ENCODE data around the gene PALB2.

PALB2 gene

DNA sequence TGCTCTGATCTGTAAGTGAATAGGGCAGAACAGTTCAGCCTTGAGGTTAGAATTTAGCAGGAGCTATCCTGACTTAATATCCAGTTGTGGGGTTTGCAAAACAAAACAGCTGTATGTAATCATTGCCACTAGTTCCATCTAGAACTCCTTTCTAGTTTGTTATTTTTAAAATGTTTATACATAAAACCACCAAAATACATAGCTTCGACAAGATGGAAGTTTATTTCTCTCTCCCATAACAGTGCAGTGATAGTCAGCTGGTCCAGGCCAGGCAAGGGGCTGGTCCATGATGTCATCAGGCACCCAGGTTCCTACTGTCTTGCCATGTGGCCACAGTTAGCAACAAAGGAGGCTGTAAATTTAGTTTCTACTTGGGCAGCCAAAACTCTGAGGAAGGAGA, 27.1 kb upstream of the PALB2 start:
- Histone ChIP-seq H3K27ac (no peak overlapping the region), H3K4me3 (no peak overlapping the region)
- TF ChIP-seq, protein P1, sequence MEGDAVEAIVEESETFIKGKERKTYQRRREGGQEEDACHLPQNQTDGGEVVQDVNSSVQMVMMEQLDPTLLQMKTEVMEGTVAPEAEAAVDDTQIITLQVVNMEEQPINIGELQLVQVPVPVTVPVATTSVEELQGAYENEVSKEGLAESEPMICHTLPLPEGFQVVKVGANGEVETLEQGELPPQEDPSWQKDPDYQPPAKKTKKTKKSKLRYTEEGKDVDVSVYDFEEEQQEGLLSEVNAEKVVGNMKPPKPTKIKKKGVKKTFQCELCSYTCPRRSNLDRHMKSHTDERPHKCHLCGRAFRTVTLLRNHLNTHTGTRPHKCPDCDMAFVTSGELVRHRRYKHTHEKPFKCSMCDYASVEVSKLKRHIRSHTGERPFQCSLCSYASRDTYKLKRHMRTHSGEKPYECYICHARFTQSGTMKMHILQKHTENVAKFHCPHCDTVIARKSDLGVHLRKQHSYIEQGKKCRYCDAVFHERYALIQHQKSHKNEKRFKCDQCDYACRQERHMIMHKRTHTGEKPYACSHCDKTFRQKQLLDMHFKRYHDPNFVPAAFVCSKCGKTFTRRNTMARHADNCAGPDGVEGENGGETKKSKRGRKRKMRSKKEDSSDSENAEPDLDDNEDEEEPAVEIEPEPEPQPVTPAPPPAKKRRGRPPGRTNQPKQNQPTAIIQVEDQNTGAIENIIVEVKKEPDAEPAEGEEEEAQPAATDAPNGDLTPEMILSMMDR (IDR thresholded peaks at IDR 0.05): no peak
- no peak for DNase-seq (ENCODE audit: low spot score)

DNA sequence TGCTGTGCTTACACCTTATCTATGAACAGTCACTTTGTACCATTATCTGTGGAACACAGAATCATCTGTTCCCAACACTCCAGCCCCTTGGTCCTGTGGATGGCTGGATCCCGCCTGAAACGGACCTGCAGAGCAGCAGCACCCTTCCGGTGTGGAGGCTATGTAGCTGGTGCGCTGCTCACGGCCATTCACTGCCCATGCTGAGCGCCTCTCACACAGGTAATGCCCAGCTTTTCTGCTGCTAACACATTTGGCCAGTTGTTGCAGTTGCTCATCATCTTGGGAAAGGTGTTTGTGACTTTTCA, 26.2 kb upstream of the PALB2 start:
- DNase-seq (ENCODE audit: low spot score): no peak
- no peak overlapping the region for H3K27ac ChIP-seq
- H3K4me3 ChIP-seq: no peak overlapping the region
- TF ChIP-seq, protein P1 (IDR thresholded peaks at IDR 0.05): no peak

GRCh38 chr16:23666571-23667354, 25.7 kb upstream of the PALB2 start:
- TF ChIP-seq, protein P1 (IDR thresholded peaks at IDR 0.05): no peak
- H3K4me3 ChIP-seq: no peak overlapping the region
- no peak for DNase-seq (ENCODE audit: low spot score)
- H3K27ac ChIP-seq: no peak overlapping the region

- TF ChIP-seq, protein P1 (IDR thresholded peaks at IDR 0.05): no peak
- no peak overlapping the region for H3K4me3 ChIP-seq
- no peak overlapping the region for H3K27ac ChIP-seq
- DNase-seq (ENCODE audit: low spot score): no peak
Observed at GRCh38 chr16:23663918-23664317, 22.8 kb upstream of the PALB2 start.

- Histone ChIP-seq H3K27ac (no peak overlapping the region), H3K4me3 (no peak overlapping the region)
- no peak for DNase-seq (ENCODE audit: low spot score)
- TF ChIP-seq, protein P1 (IDR thresholded peaks at IDR 0.05): no peak
Observed at GRCh38 chr16:23651943-23652468, 10.9 kb upstream of the PALB2 start.

GRCh38 chr16:23650674-23651416, 9.7 kb upstream of the PALB2 start:
- Histone ChIP-seq H3K4me3 (no peak overlapping the region), H3K27ac (no peak overlapping the region)
- TF ChIP-seq, protein P1 (IDR thresholded peaks at IDR 0.05): no peak
- no peak for DNase-seq (ENCODE audit: low spot score)

All from coronary artery (tissue), 2 donors.